ENCODE data around the gene ADAMTS15.

GRCh38 chr11:130418756-130419155 is 29.7 kb upstream of the ADAMTS15 start:
- TF ChIP-seq, protein P1, sequence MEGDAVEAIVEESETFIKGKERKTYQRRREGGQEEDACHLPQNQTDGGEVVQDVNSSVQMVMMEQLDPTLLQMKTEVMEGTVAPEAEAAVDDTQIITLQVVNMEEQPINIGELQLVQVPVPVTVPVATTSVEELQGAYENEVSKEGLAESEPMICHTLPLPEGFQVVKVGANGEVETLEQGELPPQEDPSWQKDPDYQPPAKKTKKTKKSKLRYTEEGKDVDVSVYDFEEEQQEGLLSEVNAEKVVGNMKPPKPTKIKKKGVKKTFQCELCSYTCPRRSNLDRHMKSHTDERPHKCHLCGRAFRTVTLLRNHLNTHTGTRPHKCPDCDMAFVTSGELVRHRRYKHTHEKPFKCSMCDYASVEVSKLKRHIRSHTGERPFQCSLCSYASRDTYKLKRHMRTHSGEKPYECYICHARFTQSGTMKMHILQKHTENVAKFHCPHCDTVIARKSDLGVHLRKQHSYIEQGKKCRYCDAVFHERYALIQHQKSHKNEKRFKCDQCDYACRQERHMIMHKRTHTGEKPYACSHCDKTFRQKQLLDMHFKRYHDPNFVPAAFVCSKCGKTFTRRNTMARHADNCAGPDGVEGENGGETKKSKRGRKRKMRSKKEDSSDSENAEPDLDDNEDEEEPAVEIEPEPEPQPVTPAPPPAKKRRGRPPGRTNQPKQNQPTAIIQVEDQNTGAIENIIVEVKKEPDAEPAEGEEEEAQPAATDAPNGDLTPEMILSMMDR (IDR thresholded peaks at IDR 0.05) = no peak
- no peak for TF ChIP-seq POLR2A (IDR thresholded peaks at IDR 0.05)
